GM19035 (cell line): ENCODE results near the gene SLC22A7.

Experiments used
- ATAC-seq: cut with Tn5 transposase; IDR thresholded peaks from one replicate; pipeline ENCODE4 v1.9.1; 2021; ENCODE audit not compliant: unreplicated experiment

Gene SLC22A7, protein sequence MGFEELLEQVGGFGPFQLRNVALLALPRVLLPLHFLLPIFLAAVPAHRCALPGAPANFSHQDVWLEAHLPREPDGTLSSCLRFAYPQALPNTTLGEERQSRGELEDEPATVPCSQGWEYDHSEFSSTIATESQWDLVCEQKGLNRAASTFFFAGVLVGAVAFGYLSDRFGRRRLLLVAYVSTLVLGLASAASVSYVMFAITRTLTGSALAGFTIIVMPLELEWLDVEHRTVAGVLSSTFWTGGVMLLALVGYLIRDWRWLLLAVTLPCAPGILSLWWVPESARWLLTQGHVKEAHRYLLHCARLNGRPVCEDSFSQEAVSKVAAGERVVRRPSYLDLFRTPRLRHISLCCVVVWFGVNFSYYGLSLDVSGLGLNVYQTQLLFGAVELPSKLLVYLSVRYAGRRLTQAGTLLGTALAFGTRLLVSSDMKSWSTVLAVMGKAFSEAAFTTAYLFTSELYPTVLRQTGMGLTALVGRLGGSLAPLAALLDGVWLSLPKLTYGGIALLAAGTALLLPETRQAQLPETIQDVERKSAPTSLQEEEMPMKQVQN

DNA sequence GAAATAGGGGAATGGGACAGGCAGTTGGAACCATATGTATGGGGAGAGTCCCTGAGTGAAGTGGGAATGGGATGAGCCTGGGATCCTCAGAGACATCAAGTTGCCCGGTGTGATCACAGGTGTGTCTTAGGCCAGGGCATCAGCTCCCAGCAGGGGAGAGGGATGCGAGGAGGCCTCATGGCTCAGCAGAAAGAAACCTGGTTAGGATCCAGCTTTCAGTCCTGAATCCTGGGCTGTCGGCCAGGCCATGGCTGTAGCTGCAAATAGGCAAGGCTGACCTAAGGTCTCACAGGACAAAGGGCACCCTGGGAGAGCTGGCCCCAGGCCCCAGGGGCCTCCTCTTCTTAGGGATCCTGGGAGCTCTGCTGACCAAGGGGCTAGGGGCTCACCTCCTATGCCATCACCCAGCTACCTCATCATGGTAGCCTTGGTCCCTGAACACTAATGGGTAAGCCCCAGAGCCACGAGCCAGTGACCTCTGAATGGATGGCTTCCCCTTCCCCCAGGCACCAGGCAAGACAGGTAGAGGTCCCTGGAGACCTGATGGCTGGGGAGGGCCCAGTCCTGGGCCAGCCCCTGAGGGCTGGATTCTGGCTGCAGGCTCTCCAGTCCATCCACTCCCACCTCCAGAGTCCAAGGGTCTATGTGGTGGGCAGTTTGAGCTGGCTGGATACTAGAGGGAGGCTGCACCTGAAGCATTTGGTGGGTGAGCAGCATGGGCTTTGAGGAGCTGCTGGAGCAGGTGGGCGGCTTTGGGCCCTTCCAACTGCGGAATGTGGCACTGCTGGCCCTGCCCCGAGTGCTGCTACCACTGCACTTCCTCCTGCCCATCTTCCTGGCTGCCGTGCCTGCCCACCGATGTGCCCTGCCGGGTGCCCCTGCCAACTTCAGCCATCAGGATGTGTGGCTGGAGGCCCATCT lies at the start of gene SLC22A7:
TSS of gene SLC22A7 (plus strand) at position 617 of the 921 bp plus-strand sequence. CDS start at position 716, 99 bp downstream.
- ATAC-seq, result no peak

DNA sequence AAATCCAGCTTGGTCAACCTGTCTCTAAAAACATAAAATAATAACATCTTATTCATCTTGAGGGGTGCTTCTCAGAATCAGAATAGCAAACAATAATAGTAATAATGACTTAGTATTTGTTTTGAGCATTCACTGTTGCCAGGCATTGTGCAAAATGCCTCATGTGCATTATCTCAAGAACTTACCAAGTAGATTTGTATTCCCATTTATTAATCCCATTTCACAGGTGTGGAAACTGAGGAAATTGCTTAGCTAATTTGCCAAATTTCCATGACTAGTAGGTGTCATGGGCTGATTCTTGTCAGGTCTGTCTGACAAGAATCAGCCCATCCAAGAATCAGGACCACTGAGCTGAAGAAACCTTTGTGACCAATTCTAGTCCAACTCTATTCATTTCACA lies 49.3 kb upstream of the SLC22A7 start:
- ATAC-seq, result no peak

DNA sequence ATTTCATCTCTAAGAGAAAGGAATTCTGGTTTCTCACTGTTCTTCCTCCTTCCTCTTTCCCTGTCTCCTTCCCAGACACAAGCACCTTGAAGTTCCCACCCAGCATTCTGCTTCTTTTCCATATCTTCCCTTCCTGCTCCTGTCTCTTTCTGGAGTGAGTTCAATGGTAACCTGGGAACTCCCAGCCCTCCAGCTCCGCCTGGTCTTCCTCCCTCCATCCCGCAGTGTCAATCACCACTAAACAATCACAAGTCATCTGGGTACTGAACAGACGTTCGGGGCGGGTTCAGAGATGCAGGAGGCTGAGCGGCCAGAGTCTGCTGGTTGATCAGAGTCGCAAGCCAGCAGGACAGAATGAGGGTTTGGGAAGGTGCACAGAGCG lies 47.1 kb upstream of the SLC22A7 start:
- no peak for ATAC-seq

DNA sequence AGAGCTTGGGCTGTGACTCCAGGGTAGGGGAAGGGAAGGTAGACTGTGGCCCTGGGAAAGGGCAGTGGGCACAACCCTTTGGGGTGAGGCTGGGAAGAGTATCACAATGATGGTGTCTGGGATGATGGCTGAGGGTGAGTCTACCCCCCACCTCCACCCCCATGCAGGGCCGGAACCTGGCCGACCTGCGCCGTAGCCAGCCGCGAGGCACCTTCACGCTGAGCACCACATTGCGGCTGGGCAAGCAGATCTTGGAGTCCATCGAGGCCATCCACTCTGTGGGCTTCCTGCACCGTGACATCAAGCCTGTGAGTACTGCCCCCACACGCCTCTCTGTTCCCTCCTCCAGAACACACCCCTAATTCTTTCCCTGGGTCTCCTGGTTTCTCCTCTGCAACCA lies 44.7 kb upstream of the SLC22A7 start:
- no peak for ATAC-seq

DNA sequence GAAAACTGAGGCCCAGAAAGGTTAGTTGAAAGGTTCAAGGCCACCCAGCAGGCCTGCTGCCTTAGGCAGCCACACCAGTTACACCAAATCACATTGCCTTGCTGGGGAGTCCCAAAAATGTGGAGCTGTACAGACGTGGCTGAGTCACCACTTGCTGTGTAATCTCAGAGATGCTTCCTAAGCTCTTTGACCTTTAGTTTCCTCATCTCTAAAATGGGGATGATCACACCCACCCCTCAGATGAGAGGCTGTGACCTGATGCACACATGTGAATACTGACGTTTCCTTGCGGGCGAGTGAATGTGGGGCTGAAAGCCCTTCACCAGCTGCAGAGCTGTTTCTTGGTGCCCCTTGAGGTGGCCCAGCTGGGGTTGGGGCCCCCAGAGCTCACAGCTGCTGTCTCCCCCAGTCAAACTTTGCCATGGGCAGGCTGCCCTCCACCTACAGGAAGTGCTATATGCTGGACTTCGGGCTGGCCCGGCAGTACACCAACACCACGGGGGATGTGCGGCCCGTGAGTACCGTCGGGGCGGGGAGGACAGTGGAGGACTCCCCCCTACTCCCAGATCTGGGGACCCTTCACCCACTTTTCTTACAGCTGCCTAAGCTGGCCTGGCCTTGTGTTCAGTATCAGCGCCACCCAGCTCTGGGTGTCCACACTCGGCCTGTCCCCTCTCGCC lies 43.8 kb upstream of the SLC22A7 start:
- no peak for ATAC-seq

DNA sequence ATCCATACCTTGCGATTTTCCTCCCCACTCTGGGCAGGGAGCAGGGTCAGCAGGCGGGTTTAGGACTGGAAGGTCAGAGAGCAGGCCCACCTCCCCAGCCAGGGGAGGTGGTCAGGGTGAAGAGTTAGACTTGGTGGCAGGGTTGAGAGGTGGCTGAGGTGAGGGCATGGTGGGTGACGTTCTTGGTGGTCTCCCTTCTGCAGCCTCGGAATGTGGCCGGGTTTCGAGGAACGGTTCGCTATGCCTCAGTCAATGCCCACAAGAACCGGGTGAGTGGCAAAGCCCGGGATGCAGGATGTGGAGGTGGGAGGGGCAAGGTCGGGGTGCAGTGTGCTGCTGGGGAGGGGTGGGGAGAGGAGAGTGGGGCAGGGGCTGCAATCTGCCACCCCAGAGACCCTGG lies 43.2 kb upstream of the SLC22A7 start:
- ATAC-seq, result no peak

DNA sequence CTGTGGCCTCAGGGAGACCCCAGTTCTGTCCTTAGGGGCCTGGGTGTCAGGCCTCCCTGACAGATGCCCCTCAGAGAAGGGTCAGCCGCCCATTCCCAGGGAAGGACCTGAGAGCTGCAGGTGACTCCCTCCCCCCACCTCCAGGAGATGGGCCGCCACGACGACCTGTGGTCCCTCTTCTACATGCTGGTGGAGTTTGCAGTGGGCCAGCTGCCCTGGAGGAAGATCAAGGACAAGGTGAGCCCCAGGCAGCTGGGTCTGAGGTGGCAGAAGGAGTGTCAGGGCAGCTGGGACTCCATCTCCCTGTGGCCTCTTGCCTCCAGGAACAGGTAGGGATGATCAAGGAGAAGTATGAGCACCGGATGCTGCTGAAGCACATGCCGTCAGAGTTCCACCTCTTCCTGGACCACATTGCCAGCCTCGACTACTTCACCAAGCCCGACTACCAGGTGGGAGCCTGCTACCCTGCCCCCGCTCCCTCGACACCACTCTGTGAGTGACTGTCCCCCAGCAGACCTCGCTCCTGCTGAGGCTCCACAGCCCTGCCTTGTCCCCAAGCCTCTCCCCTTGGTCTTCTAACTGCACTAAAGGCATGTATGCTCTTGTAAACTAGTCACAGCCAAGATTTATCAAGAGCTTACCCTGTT lies 42.5 kb upstream of the SLC22A7 start:
- no peak for ATAC-seq

DNA sequence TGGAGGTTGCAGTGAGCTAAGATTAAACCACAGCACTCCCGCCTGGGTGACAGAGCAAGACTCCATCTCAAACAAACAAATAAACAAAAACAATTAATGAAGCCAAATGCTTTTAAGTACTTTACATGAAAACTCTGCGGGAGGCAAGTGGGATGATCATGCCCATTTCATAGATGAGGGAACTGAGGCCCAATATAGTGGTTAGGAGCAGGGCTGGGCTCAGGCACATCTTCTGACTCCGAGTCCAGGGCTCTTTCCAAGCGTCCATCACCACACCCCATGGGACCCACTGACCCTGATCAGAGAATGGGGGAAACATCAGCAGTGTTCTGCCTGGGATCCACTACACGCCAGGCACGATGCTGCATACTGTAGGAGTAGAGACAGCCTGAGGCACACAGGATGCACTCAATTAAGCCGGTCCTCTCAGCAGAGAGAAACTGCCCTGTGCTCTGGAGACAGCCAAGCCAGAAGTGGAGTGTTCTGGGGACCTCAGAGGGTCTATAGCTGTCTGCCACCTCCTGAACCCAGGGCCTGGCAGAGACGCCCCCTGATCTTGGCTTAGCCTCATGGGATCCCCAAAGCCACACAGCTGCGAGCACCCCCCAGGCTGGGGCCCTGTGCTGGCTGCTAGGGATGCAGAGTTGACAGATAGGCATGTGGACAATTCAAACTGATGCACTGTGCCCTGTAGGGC lies 41.2 kb upstream of the SLC22A7 start:
- ATAC-seq, result no peak

DNA sequence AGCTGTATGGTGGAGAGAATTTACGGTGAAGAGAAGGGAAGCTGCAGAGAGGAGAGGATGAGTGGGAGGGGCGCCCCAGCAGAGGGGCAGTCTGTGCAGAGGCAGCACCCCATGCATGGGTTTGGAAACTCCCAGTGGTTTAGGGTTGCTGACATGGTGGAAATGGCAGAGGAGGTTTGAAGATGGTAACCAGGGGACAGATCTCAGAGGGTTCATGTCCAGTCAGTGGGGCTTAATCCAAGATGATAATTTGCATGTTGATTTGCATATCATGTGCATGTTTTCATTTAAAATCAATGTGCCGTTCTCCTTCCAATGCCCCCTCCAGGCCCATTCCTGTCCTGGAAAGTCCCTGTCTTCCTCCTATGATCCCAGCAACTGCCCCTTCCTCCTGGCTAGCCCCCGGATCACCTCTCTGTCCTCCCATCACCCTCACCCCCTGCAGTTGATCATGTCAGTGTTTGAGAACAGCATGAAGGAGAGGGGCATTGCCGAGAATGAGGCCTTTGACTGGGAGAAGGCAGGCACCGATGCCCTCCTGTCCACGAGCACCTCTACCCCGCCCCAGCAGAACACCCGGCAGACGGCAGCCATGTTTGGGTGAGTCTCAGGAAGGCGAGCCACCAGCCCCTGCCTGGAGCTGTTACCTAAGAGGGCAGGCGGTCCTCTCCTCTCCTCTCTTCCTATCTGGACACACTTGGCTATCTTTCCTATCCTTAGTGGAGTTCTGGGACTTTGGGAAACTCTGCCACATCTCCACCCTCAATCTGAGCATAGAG lies 40.5 kb upstream of the SLC22A7 start:
- no peak for ATAC-seq

DNA sequence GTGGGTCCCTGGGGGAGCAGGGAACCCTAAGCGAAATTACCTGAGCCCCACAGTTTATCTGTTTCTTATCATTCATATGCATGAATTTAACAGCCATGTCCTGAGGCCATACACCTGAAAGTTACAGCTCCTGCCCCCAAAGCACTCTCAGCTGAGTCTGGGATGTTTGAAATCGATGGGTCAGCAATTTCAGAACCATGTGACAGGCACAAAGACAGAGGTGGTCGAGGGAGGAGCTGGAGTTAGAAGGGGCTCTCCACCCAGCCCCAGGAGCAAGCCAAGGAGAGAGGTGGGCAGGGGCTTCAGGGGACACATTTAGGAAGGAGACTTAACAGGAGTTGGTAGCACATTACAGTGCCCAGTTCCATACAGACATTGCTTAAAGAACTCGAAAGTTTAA lies 39.9 kb upstream of the SLC22A7 start:
- ATAC-seq, result no peak

DNA sequence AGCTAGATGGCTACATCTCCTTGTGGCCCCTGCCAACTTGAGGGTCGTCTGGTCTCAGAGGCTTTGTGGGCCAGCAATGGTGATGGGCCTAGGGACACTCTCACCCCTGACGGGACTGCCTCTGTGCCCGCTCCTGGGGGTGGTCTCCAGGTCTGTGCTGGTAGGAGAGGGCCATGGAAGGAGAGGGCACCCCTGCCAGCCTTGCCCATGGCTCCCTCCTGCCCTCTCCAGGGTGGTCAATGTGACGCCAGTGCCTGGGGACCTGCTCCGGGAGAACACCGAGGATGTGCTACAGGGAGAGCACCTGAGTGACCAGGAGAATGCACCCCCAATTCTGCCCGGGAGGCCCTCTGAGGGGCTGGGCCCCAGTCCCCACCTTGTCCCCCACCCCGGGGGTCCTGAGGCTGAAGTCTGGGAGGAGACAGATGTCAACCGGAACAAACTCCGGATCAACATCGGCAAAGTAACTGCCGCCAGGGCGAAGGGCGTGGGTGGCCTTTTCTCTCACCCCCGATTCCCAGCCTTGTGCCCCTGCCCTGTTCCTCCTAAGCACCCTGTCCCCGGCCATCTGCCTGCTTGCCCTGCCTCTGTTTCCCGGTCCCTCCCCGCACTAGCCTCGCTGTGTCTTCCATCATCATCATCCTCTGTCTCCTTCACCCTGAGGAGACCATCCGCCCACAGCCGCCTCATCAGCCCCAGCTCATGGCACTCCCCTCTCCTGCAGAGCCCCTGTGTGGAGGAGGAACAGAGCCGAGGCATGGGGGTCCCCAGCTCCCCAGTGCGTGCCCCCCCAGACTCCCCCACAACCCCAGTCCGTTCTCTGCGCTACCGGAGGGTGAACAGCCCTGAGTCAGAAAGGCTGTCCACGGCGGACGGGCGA lies 39.0 kb upstream of the SLC22A7 start:
- no peak for ATAC-seq

DNA sequence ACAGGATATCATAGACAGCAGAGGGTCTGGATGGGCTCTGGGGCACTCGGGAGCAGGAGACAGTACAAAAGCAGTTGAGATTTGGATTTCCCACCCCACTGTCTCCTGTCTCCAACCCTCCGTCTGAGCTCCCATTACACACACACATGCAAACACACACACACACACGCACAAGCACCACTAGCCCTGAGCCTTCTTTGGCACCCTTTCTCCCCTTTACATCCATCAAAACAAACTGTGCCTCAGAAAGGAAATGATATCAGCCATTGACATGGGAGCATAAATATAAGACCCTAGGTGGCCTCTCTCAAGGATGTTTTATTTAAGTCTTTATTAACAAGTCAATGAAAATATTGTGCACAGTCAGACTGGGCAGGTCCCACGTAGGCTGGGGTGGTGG lies 37.3 kb upstream of the SLC22A7 start:
- ATAC-seq, result no peak

DNA sequence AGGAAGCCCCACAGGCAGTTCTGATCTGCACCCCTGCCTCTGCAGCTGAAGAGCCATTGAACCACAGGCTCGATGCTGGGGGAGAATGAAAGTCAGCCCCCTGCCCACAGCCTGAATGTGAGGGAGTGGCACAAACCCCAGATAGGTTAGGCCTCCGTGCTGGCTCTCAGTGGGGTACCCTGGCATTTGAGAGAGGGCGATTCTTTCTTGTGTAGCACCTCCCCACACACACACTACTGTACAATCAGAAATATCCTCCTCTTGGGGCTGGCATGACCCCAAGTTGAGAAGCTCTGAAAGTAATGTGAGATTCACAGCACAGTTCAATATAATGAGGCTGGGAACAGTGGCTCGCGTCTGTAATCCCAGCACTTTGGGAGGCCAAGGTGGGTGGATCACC lies 36.9 kb upstream of the SLC22A7 start:
- ATAC-seq, result no peak

DNA sequence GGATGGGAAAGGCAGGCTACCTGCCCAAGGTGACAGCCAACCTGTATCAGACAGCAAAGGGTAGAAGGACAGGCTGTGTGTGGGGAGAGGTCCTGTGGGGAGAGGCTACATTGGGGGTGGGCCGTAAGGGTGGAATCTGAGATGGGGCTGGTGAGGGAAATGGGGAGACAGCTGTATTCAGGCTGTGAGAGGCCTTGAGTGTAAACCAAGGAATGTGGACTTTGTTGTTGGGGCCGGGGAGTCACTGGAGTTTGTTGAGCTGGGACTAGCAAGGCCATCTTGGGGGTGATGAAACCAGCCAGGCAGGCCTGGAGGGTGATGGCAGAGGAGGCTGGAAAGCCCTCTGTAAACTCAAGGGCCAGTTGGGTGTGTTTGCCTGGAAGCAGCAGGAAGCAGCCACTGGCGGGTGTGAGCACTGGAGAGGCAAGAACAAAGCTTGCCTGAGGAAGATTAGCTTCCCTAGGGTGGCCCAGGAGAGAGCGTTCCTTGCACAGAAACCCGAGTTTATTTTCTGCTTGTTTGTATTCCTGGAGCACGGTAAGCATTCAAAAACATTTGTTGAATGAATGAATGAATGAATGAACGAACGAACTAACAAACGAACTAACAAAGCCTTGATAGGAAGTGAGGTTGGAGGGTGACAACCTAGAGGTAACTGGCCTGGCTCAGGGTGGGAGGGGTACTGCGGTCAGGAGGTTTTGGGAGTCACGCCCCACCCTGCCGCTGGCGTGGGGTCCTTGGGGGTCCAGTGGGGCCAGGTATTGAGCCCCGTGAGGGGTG lies 35.9 kb upstream of the SLC22A7 start:
- ATAC-seq, result no peak

DNA sequence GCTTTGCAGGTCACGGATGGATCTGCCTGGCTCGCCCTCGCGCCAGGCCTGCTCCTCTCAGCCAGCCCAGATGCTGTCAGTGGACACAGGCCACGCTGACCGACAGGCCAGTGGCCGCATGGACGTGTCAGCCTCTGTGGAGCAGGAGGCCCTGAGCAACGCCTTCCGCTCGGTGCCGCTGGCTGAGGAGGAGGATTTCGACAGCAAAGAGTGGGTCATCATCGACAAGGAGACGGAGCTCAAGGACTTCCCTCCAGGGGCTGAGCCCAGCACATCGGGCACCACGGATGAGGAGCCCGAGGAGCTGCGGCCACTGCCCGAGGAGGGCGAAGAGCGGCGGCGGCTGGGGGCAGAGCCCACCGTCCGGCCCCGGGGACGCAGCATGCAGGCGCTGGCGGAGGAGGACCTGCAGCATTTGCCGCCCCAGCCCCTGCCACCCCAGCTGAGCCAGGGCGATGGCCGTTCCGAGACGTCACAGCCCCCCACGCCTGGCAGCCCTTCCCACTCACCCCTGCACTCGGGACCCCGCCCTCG lies 35.2 kb upstream of the SLC22A7 start:
- no peak for ATAC-seq

DNA sequence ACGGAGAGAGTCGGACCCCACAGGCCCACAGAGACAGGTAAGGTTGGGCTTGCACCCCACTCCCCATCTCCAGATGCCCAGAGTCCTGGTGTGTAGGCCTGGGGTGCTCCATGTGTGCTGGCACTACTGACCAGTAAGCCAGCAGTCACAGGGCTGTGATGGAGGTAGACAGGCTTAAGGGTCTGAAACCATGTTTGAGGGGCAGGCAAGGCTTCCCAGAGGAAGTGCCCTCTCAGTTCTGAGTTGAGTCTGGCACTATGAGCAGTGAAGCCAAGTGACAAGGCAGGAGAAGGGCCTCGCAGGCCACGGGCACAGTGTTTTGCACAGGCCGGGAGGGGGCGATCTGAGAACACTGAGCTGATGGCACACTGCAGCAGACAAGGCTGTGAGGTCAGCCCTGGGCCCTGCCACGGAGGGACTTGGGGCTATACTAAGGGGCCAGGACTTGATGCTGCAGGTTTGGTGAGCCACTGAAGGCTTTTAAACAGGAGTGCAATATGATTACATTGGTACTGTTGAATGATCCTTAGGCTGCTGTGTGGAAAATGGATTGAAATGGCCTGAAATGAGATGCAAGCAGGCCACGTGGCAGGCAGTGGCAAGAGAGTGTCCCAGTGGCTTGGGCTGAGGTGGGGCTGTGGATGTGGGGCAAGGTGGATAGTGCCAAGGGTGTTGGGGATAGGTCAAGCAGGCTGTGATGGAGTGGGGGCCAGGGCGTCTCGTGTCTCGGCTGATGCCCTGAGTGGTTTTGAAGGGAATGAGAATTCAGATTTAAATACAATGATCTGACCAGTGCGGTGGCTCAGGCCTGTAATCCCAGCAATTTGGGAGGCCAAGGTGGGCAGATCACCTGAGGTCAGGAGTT lies 34.5 kb upstream of the SLC22A7 start:
- ATAC-seq, result peak; percentile 84
